Vagina (tissue), 2 donors: ENCODE data around the gene PKD1.
"Not testable (repeated sequence)": the region's sequence is repeated elsewhere in the genome, so short reads cannot be mapped to it uniquely, and the experiment has no call there.

Experiments used
- POLR2A ChIP-seq, 2 donors: fragments of 450-650 bp; IDR thresholded peaks; one replicate each; pipeline ENCODE4 v1.6.1; 2017; ENCODE audit warnings: antibody characterized with exemption in 2 of 2, mild to moderate bottlenecking in 2 of 2, moderate library complexity in 2 of 2
- POLR2AphosphoS5 ChIP-seq, 2 donors: sonication (generic); formaldehyde crosslinking; IDR thresholded peaks; one replicate each; pipeline ENCODE4 v1.9.0; 2017; ENCODE audit warnings: antibody characterized with exemption in 2 of 2, mild to moderate bottlenecking in 2 of 2, low read depth in 1 of 2; ENCODE audit not compliant: insufficient read depth in 1 of 2
- TF ChIP-seq, protein P1 (sequence below), 3 experiments: fragments of 450-650 bp in 2 of 3; fragments of 200-600 bp in 1 of 3; sonication (generic) in 1 of 3; IDR thresholded peaks; one replicate each; pipeline ENCODE4 v1.5.1; 2017 to 2019; ENCODE audit warnings: antibody characterized with exemption in 3 of 3, mild to moderate bottlenecking in 2 of 3, moderate library complexity in 2 of 3

DNA sequence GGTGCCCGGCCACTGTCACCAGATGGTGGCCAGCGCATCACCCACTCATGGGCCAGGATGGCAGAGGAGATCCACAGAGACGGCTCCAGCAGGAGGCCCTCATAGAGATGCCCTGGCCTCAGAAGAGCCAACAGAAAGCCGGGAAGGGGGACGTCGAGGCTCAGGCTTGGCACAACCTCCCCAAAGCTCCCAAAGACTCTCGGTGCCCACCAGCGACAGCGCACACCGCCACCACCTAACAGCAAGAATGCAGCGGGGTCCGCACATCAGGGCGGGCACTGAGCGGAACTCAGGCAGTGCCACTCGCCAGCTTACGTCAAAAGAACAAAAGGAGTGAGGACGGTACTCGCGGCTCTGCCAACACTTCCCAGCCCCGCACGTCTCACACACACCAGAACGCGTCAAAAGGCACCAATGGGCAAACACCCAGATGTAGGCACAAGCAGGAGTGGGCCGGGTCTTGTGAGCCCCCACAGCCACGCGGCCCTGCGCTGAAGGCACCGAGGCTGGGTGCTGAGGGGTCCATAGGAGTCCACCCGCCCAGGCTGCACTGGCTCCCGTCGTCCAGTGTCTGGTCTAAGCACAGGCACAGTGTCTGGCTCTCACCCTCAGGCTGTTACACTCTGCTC lies 8.7 kb downstream of the PKD1 start:
- TF ChIP-seq, protein P1, sequence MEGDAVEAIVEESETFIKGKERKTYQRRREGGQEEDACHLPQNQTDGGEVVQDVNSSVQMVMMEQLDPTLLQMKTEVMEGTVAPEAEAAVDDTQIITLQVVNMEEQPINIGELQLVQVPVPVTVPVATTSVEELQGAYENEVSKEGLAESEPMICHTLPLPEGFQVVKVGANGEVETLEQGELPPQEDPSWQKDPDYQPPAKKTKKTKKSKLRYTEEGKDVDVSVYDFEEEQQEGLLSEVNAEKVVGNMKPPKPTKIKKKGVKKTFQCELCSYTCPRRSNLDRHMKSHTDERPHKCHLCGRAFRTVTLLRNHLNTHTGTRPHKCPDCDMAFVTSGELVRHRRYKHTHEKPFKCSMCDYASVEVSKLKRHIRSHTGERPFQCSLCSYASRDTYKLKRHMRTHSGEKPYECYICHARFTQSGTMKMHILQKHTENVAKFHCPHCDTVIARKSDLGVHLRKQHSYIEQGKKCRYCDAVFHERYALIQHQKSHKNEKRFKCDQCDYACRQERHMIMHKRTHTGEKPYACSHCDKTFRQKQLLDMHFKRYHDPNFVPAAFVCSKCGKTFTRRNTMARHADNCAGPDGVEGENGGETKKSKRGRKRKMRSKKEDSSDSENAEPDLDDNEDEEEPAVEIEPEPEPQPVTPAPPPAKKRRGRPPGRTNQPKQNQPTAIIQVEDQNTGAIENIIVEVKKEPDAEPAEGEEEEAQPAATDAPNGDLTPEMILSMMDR (IDR thresholded peaks at IDR 0.05) = not testable (repeated sequence)
- not testable (repeated sequence) for TF ChIP-seq POLR2A (IDR thresholded peaks at IDR 0.05); POLR2AphosphoS5 (IDR thresholded peaks at IDR 0.05; ENCODE audit: insufficient read depth in 1 of 2, low read depth in 1 of 2)
